HCT116 (cell line): ENCODE measurements around the gene EOMES. TPM values are rescaled to one million over a fixed set of nuclear protein-coding genes. Genes with fewer than 3 reads are reported as not detected.

Experiments used
- ATAC-seq: fragments of 200-7000 bp; cut with Tn5 transposase; 2 replicates; pipeline ENCODE4 v1.9.1; 2020; ENCODE audit warnings: mild to moderate bottlenecking, moderate library complexity
- BruUV-seq: library from RNA; stranded (reverse); fragments of 400-500 nt; replicated peaks from 2 replicates; lab custom pipeline; 2021; lab: Mats Ljungman, UMichigan
- CTCF ChIA-PET: fragments of 300-600 bp; sonication (Branson Sonifier 250); formaldehyde crosslinking; loops from one replicate; lab custom pipeline; 2021; ENCODE audit warnings: antibody characterized with exemption; lab: Charles Lee
- POLR2A ChIA-PET: fragments of 300-600, 350-600 bp; sonication (Branson Sonifier 250); formaldehyde crosslinking; loops from one replicate; lab custom pipeline; 2021; ENCODE audit warnings: antibody characterized with exemption; lab: Charles Lee
- RAD21 ChIA-PET, 2 experiments: fragments of 300-600 bp; sonication (Branson Sonifier 250); formaldehyde crosslinking; loops; one replicate each; lab custom pipeline; 2023; ENCODE audit warnings: low total read pairs in 2 of 2; ENCODE audit not compliant: uncharacterized antibody in 2 of 2, unreplicated experiment in 2 of 2, low non-redundant PET in 1 of 2; lab: Charles Lee
- DNase-seq: peaks from one replicate; pipeline ENCODE4 v3.0.0-alpha.2; 2010; ENCODE audit warnings: low read depth, low spot score
- H2AFZ ChIP-seq: fragments of 200-600 bp; shearing (Covaris generic), sonication (generic); 2 replicates; pipeline ENCODE4 v1.6.1; 2017; ENCODE audit warnings: low read depth, mixed run types, mixed read lengths, antibody characterized with exemption, low read length; ENCODE audit not compliant: poor library complexity, severe bottlenecking
- H3K27ac ChIP-seq: 2 replicates; pipeline ENCODE4 v1.5.1; 2012; ENCODE audit warnings: low read depth, low read length
- H3K27me3 ChIP-seq: fragments of 200-600 bp; sonication (generic); 2 replicates; pipeline ENCODE4 v1.6.1; 2016; ENCODE audit warnings: mixed run types, low read length, mixed read lengths; ENCODE audit not compliant: insufficient read depth
- H3K36me3 ChIP-seq, 2 experiments: fragments of 200-500 bp in 1 of 2; fragments of 200-600 bp in 1 of 2; sonication (Bioruptor generic) in 1 of 2; sonication (generic) in 1 of 2; 2 replicates each; pipeline versions ENCODE4 v1.5.1 to v1.6.1; 2014 to 2016; ENCODE audit warnings: low read length in 2 of 2, inconsistent platforms in 1 of 2, mixed read lengths in 1 of 2, mixed run types in 1 of 2; ENCODE audit not compliant: insufficient read depth in 2 of 2, control insufficient read depth in 1 of 2
- H3K4me1 ChIP-seq, 2 experiments: fragments of 200-600 bp in 1 of 2; sonication (generic) in 1 of 2; 2 replicates each; pipeline versions ENCODE4 v1.5.1 to v1.6.1; 2012 to 2017; ENCODE audit warnings: low read length in 2 of 2, inconsistent platforms in 1 of 2, mild to moderate bottlenecking in 1 of 2, mixed read lengths in 1 of 2, mixed run types in 1 of 2, moderate library complexity in 1 of 2; ENCODE audit not compliant: insufficient read depth in 2 of 2, control insufficient read depth in 1 of 2
- H3K4me2 ChIP-seq: fragments of 200-600 bp; sonication (generic); 2 replicates; pipeline ENCODE4 v1.6.1; 2017; ENCODE audit warnings: mixed run types, low read length, mixed read lengths
- H3K4me3 ChIP-seq, 2 experiments: fragments of 200-600 bp in 1 of 2; sonication (generic) in 1 of 2; replicated peaks in 1 of 2; 2 replicates each; pipeline ENCODE4 v1.5.1; 2011 to 2016; ENCODE audit warnings: low read length in 2 of 2, control low read depth in 1 of 2, low read depth in 1 of 2, mild to moderate bottlenecking in 1 of 2, mixed read lengths in 1 of 2, mixed run types in 1 of 2
- H3K79me2 ChIP-seq: fragments of 200-600 bp; sonication (generic); 2 replicates; pipeline ENCODE4 v1.6.1; 2017; ENCODE audit warnings: mild to moderate bottlenecking, mixed run types, low read length, moderate library complexity, mixed read lengths; ENCODE audit not compliant: insufficient read depth
- H3K9ac ChIP-seq: fragments of 200-600 bp; sonication (generic); 2 replicates; pipeline ENCODE4 v1.6.1; 2016; ENCODE audit warnings: low read length, mixed read lengths
- H3K9me2 ChIP-seq: fragments of 200-600 bp; sonication (generic), shearing (Covaris generic); 2 replicates; pipeline ENCODE4 v1.6.1; 2017; ENCODE audit warnings: mixed run types, mild to moderate bottlenecking, moderate library complexity; ENCODE audit not compliant: insufficient read depth
- H3K9me3 ChIP-seq, 2 experiments: fragments of 200-500 bp in 1 of 2; fragments of 200-600 bp in 1 of 2; sonication (Bioruptor generic) in 1 of 2; sonication (generic) in 1 of 2; 2 replicates each; pipeline ENCODE4 v1.6.1; 2014 to 2017; ENCODE audit warnings: low read length in 2 of 2, mixed read lengths in 2 of 2, inconsistent platforms in 1 of 2, low read depth in 1 of 2, mild to moderate bottlenecking in 1 of 2, mixed run types in 1 of 2, moderate library complexity in 1 of 2; ENCODE audit not compliant: control insufficient read depth in 1 of 2, insufficient read depth in 1 of 2
- H4K20me1 ChIP-seq: fragments of 200-600 bp; sonication (generic), shearing (Covaris generic); 2 replicates; pipeline ENCODE4 v1.6.1; 2017; ENCODE audit warnings: mixed run types, mild to moderate bottlenecking, moderate library complexity; ENCODE audit not compliant: insufficient read depth
- CBX3 ChIP-seq: IDR thresholded peaks from 2 replicates; pipeline ENCODE4 v1.6.1; 2012; ENCODE audit warnings: low read depth
- CEBPB ChIP-seq: IDR thresholded peaks from 2 replicates; pipeline ENCODE4 v1.6.1; 2012; ENCODE audit warnings: low read depth
- EGR1 ChIP-seq: IDR thresholded peaks from 2 replicates; pipeline ENCODE4 v1.6.1; 2012; ENCODE audit warnings: low read depth
- ELF1 ChIP-seq: IDR thresholded peaks from 2 replicates; pipeline ENCODE4 v1.6.1; 2012; ENCODE audit warnings: low read depth, borderline replicate concordance
- EZH2phosphoT487 ChIP-seq: fragments of 200-600 bp; IDR thresholded peaks from 2 replicates; pipeline ENCODE4 v1.6.1; 2018; ENCODE audit warnings: antibody characterized with exemption, borderline replicate concordance
- FOSL1 ChIP-seq: IDR thresholded peaks from 2 replicates; pipeline ENCODE4 v1.6.1; 2012; ENCODE audit warnings: low read depth
- POLR2A ChIP-seq: IDR thresholded peaks from 2 replicates; pipeline ENCODE4 v1.7.0; 2011; ENCODE audit warnings: borderline replicate concordance; ENCODE audit not compliant: insufficient read depth, insufficient read length; ENCODE audit errors: extremely low read depth
- SIN3A ChIP-seq: IDR thresholded peaks from 2 replicates; pipeline ENCODE4 v1.6.1; 2012; ENCODE audit warnings: low read depth
- SP1 ChIP-seq: IDR thresholded peaks from 2 replicates; pipeline ENCODE4 v1.6.1; 2012; ENCODE audit warnings: low read depth
- SRF ChIP-seq: IDR thresholded peaks from 2 replicates; pipeline ENCODE4 v1.6.1; 2012; ENCODE audit warnings: low read depth
- YY1 ChIP-seq: IDR thresholded peaks from 2 replicates; pipeline ENCODE4 v1.6.1; 2011; ENCODE audit warnings: low read length, low read depth, moderate library complexity, mild to moderate bottlenecking; ENCODE audit not compliant: insufficient replicate concordance; ENCODE audit errors: extremely low read depth
- intact Hi-C: fragments of 100-400 bp; cut with micrococcal nuclease; formaldehyde crosslinking; loops from 2 replicates; pipeline ENCODE4 v1.10.0; 2022
- total RNA-seq: library from RNA; stranded (reverse); gene quantifications from one replicate; pipeline ENCODE4 v1.2.1, GENCODE V29; 2021; ENCODE audit not compliant: unreplicated experiment
- TF ChIP-seq, protein P1 (sequence below): IDR thresholded peaks from 2 replicates; pipeline ENCODE4 v1.6.1; 2012; ENCODE audit warnings: low read depth
- TF ChIP-seq, protein P2 (sequence below): IDR thresholded peaks from 2 replicates; pipeline ENCODE4 v1.6.1; 2012

EOMES gene
- total RNA-seq, 1 experiment from 2014 or later: 1.4 TPM

DNA sequence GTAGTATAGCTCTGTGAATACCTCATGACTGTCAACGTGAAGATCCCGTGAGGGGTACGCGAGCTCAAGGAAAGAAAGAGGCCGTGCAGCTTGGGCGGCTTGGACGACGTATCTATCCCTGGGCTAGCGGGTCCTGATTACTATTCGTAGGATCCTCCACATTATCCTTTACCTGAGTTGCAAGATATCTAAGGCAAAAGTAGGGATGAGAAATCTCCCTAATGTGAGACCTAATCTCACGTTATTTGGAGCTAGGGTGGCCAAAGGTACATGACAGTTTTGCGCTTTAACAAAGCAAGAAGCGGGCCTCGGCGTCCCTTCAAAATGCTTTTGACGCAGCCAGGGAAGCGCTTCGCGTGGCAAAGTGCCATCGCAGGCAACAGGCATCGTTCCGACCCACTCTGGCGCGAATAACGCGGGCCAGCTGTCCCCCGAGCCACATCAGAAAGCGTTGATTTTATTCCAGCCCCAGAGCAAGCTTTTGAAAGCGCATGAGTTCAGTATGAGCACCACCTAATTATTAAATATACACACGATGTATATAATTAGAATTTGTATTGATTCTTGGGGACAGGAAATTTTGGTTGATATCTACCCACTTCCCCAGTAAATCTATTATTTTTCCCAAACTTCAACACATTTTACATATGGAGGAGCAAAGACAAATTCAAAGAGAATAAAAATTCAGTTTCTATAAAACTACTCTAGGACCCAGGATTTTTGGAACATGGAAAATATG is 2.5 kb upstream of the EOMES start:
- no peaks in the 10 kb centered on the region for H3K9me3 ChIP-seq
- H3K4me2 ChIP-seq: no peak overlapping the region
- H3K36me3 ChIP-seq: no peaks in the 10 kb centered on the region
- H2AFZ ChIP-seq: no peak overlapping the region
- DNase-seq (no peak), ATAC-seq (no peak)
- RAD21 ChIA-PET: no interaction called here
- no peaks in the 10 kb centered on the region for H3K27me3 ChIP-seq
- no peak overlapping the region for H3K9ac ChIP-seq
- H3K79me2 ChIP-seq: no peaks in the 10 kb centered on the region
- no peak overlapping the region for H3K27ac ChIP-seq
- intact Hi-C loops: no loop called here
- no peaks in the 10 kb centered on the region for H3K9me2 ChIP-seq
- H3K4me1 ChIP-seq: peaks cover 3 to 10% of the 10 kb centered on the region in 2 experiments; a peak in 2 of 4 replicates
- H3K4me3 ChIP-seq: no peak overlapping the region
- TF ChIP-seq FOSL1 (no peak), POLR2A (no peak), YY1 (no peak), SP1 (no peak), ELF1 (no peak), EGR1 (no peak), SIN3A (no peak), EZH2phosphoT487 (no peak), CBX3 (no peak), CEBPB (no peak), SRF (no peak)
- TF ChIP-seq, protein P1, sequence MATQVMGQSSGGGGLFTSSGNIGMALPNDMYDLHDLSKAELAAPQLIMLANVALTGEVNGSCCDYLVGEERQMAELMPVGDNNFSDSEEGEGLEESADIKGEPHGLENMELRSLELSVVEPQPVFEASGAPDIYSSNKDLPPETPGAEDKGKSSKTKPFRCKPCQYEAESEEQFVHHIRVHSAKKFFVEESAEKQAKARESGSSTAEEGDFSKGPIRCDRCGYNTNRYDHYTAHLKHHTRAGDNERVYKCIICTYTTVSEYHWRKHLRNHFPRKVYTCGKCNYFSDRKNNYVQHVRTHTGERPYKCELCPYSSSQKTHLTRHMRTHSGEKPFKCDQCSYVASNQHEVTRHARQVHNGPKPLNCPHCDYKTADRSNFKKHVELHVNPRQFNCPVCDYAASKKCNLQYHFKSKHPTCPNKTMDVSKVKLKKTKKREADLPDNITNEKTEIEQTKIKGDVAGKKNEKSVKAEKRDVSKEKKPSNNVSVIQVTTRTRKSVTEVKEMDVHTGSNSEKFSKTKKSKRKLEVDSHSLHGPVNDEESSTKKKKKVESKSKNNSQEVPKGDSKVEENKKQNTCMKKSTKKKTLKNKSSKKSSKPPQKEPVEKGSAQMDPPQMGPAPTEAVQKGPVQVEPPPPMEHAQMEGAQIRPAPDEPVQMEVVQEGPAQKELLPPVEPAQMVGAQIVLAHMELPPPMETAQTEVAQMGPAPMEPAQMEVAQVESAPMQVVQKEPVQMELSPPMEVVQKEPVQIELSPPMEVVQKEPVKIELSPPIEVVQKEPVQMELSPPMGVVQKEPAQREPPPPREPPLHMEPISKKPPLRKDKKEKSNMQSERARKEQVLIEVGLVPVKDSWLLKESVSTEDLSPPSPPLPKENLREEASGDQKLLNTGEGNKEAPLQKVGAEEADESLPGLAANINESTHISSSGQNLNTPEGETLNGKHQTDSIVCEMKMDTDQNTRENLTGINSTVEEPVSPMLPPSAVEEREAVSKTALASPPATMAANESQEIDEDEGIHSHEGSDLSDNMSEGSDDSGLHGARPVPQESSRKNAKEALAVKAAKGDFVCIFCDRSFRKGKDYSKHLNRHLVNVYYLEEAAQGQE: no peak
- TF ChIP-seq, protein P2, sequence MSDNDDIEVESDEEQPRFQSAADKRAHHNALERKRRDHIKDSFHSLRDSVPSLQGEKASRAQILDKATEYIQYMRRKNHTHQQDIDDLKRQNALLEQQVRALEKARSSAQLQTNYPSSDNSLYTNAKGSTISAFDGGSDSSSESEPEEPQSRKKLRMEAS: no peak
- TF ChIP-seq, all 23 proteins: peak for 0
- ChIA-PET POLR2A (no interaction called here), CTCF (interaction anchor here (0.6 to 1.4 kb wide), 2 partner anchors 13 to 33 kb away, joined by 3 read pairs; no protein-coding TSS in a partner anchor)
- BruUV-seq: no TSS peak
- no peaks in the 10 kb centered on the region for H4K20me1 ChIP-seq
